ENCODE data around the gene FCN3. TPM values are rescaled to one million over a fixed set of nuclear protein-coding genes. Genes with fewer than 3 reads are reported as not detected.

Gene FCN3
- total RNA-seq, 4 donors from 2014 or later, result 2.9 to 16.6 (median 10.5) TPM

- H3K27ac ChIP-seq (replicated peaks in 1 of 4), result no peak overlapping the region
- TF ChIP-seq, protein P1, sequence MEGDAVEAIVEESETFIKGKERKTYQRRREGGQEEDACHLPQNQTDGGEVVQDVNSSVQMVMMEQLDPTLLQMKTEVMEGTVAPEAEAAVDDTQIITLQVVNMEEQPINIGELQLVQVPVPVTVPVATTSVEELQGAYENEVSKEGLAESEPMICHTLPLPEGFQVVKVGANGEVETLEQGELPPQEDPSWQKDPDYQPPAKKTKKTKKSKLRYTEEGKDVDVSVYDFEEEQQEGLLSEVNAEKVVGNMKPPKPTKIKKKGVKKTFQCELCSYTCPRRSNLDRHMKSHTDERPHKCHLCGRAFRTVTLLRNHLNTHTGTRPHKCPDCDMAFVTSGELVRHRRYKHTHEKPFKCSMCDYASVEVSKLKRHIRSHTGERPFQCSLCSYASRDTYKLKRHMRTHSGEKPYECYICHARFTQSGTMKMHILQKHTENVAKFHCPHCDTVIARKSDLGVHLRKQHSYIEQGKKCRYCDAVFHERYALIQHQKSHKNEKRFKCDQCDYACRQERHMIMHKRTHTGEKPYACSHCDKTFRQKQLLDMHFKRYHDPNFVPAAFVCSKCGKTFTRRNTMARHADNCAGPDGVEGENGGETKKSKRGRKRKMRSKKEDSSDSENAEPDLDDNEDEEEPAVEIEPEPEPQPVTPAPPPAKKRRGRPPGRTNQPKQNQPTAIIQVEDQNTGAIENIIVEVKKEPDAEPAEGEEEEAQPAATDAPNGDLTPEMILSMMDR (IDR thresholded peaks at IDR 0.05), result no peak
- no peak for TF ChIP-seq POLR2AphosphoS5 (IDR thresholded peaks at IDR 0.05)
- TF ChIP-seq EP300 (IDR thresholded peaks at IDR 0.05), result no peak
- TF ChIP-seq POLR2A (IDR thresholded peaks at IDR 0.05; ENCODE audit: low read depth), result no peak
- no peaks in the 10 kb centered on the region for H3K9me3 ChIP-seq
- H3K27me3 ChIP-seq, result no peaks in the 10 kb centered on the region
- H3K4me3 ChIP-seq, result no peak overlapping the region
- H3K4me1 ChIP-seq, result peaks cover 18 to 30% (median 27%) of the 10 kb centered on the region in 4 donors
- intact Hi-C loops (cut with DNase I), result no loop called here
- DNase-seq (ENCODE audit: extremely low spot score), result no peak
- 90% methylated on average over 21 of the region's 21 CpGs for WGBS
- peaks cover 79 to 100% (median 100%) of the 10 kb centered on the region in 4 donors for H3K36me3 ChIP-seq
Measured at GRCh38 chr1:27358038-27358927, 16.3 kb downstream of the FCN3 start.

DNA sequence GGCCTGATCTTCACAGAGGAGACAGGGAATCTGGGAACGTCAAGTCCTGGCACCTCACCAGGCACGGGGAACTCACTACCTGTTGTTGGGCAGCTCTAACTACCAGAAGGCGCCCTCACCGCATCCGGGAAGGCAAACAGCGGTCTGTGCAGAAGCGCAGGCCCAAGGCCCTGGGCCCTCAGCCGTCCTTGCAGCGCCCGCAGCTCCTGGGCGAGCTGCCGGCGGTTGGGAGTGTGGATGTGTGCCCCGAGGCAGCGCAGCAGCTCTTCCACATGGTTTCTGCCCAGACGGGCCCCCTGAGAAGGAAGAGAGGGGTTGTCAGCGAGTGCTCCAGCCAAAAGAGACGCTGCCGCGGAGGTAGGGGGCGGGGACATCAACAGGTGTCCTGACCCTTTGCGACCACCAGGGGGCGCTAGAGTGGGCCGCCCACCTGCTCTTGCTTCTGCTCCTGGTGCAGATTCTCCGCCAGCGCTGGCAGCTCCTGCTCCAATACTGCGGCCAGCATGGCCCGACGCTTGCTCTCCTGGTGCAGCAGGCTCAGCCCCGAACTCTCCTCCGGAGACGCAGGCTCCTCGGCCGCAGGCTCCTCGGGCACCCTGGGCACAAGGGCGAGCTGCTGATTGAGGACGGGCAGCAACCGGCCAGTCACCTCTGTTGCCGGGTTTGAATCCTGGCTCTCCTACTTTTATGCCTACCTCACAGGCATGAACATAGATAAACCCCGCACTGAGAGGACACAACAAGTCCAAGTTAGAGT lies 17.2 kb downstream of the FCN3 start:
- H3K27ac ChIP-seq (replicated peaks in 1 of 4), result peak overlapping the region in 1 of 4 donors; percentile 22
- TF ChIP-seq EP300 (IDR thresholded peaks at IDR 0.05), result no peak
- TF ChIP-seq, protein P1 (IDR thresholded peaks at IDR 0.05), result peak; percentile 95 to 98 (median 97)
- peak in 1 of 2 donors; percentile 70 for TF ChIP-seq POLR2AphosphoS5 (IDR thresholded peaks at IDR 0.05)
- 40% methylated on average over 8 of the region's 40 CpGs for WGBS
- no peak for DNase-seq (ENCODE audit: extremely low spot score)
- H3K4me1 ChIP-seq, result peaks cover 18 to 30% (median 27%) of the 10 kb centered on the region in 4 donors
- H3K36me3 ChIP-seq, result peaks cover 73 to 100% (median 96%) of the 10 kb centered on the region in 4 donors
- peak overlapping the region in 2 of 4 donors; percentile 16 to 29 for H3K4me3 ChIP-seq
- intact Hi-C loops (cut with DNase I), result loop anchor here (1.0 to 2.0 kb wide), 2 partner anchors 31 to 57 kb away; no protein-coding TSS in a partner anchor
- no peaks in the 10 kb centered on the region for H3K9me3 ChIP-seq
- H3K27me3 ChIP-seq, result no peaks in the 10 kb centered on the region

- peaks cover 66 to 93% (median 90%) of the 10 kb centered on the region in 4 donors for H3K36me3 ChIP-seq
- WGBS, result 80% methylated on average over 20 of the region's 37 CpGs
Measured at GRCh38 chr1:27356619-27357280, 17.9 kb downstream of the FCN3 start.

GRCh38 chr1:27356277-27356618 lies 18.4 kb downstream of the FCN3 start:
- H3K9me3 ChIP-seq, result no peaks in the 10 kb centered on the region
- DNase-seq (ENCODE audit: extremely low spot score), result no peak
- TF ChIP-seq POLR2AphosphoS5 (IDR thresholded peaks at IDR 0.05), result no peak
- TF ChIP-seq, protein P1 (IDR thresholded peaks at IDR 0.05), result no peak
- TF ChIP-seq EP300 (IDR thresholded peaks at IDR 0.05), result no peak
- TF ChIP-seq POLR2A (IDR thresholded peaks at IDR 0.05; ENCODE audit: low read depth), result no peak
- H3K36me3 ChIP-seq, result peaks cover 61 to 88% (median 85%) of the 10 kb centered on the region in 4 donors
- 96% methylated on average over 12 of the region's 13 CpGs for WGBS
- peaks cover 0 to under 1% (median 0%) of the 10 kb centered on the region in 4 donors for H3K27me3 ChIP-seq
- intact Hi-C loops (cut with DNase I), result loop anchor here (2.0 kb wide), 1 partner anchor 55 kb away; no protein-coding TSS in a partner anchor
- H3K4me1 ChIP-seq, result peaks cover 18 to 34% (median 31%) of the 10 kb centered on the region in 4 donors
- no peak overlapping the region for H3K27ac ChIP-seq (replicated peaks in 1 of 4)
- no peak overlapping the region for H3K4me3 ChIP-seq

More at GRCh38 chr1:27356619-27357280, 17.9 kb downstream of the FCN3 start:
- Histone ChIP-seq H3K9me3 (no peaks in the 10 kb centered on the region), H3K27ac (replicated peaks in 1 of 4) (no peak overlapping the region), H3K4me3 (no peak overlapping the region), H3K27me3 (no peaks in the 10 kb centered on the region), H3K4me1 (peaks cover 18 to 30% (median 27%) of the 10 kb centered on the region in 4 donors)
- no peak for TF ChIP-seq POLR2A (IDR thresholded peaks at IDR 0.05; ENCODE audit: low read depth)
- TF ChIP-seq EP300 (IDR thresholded peaks at IDR 0.05), result no peak
- no peak for TF ChIP-seq POLR2AphosphoS5 (IDR thresholded peaks at IDR 0.05)
- TF ChIP-seq, protein P1 (IDR thresholded peaks at IDR 0.05), result no peak
- intact Hi-C loops (cut with DNase I), result loop anchor here (1.0 to 2.0 kb wide), 2 partner anchors 32 to 56 kb away; no protein-coding TSS in a partner anchor
- DNase-seq (ENCODE audit: extremely low spot score), result no peak
